HG02571 (cell line): Measurements from ENCODE around the gene PAM.

Experiments used
- ATAC-seq: cut with Tn5 transposase; IDR thresholded peaks from one replicate; pipeline ENCODE4 v1.9.1; 2021; ENCODE audit warnings: mild to moderate bottlenecking, moderate library complexity; ENCODE audit not compliant: unreplicated experiment

PAM gene

DNA sequence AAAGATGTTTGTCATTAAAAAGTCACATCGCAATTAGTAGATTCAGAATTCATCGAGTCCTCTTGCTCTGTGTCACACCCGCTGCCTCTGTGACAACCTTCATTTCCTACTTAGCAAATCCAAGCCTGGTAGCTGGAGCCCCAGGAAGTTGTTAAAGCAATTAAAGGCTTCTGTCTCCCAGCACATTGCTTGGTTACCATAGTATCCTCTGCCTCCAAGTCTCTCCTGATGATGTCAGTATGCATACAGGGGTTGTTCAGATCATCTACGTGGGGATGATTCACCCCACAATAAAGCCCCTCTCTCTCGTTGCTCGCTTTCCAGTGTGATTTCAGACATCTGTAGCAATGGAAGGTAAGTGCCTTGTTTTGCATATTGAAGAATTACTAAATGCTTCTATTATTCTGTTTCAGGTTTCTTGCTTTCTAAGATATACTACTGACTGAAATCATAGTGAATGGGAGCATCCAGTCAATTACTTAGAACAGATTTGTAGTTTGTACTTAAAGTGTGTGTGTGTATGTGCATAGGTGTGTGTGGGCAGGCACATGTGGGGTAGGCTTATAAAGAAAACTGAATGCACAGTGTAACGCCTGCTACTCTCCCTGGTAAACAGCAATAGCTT, 52.9 kb downstream of the PAM start:
- ATAC-seq, result no peak

DNA sequence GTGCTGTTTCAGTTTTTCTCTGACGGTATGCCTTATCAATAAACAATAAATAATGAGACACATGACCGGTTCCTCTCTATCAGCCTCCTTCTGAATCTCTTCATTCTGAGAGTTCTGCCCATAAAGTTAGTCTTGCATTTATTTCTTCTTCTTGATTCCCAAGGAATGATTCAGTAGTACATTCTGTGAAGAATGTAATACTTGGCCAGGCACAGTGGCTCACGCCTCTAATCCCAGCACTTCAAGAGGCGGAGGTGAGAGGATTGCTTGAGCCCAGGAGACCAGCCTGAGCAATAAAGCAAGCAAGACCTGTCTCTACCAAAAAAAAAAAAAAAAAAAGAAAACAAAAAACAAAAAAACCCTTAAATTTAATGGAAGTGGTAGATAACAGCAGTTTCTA, 53.9 kb downstream of the PAM start:
- ATAC-seq, result no peak

DNA sequence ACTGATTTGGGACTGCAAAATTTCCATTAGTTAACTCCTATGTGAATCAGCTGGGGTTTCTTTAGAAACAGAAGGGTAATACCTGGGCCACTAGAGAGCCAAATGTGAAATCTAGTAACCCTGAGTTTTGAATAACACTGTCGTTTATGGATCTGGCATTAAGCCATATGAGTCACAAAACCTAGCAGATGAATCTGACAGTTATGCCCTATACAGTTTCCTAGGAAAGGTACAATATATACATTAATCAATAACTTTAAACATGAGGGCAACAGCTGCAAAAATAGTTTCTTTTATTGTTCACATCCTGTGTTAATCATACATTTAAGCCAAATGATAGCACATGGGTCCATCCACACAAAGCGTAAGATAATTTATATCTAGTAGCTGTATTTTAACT, 56.9 kb downstream of the PAM start:
- ATAC-seq, result no peak

DNA sequence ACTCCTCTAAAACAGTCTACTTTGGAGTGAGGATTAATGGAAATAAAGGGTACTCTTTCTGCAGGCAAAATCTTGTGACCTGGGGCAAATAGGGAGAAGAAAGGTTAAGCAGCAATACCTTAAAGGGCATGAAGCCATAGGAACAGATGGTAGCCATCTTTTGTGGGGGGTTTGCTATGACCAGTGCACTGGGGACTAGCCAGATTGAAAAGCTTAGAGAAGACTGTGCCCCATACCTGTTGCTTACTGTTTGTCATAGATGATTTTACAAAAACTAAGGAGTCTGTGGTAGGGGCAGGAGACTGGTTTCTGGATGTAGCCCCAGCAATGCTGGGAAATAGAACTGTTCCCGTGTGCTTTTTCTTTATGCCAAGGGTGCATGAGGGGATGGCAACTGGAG, 58.6 kb downstream of the PAM start:
- no peak for ATAC-seq

DNA sequence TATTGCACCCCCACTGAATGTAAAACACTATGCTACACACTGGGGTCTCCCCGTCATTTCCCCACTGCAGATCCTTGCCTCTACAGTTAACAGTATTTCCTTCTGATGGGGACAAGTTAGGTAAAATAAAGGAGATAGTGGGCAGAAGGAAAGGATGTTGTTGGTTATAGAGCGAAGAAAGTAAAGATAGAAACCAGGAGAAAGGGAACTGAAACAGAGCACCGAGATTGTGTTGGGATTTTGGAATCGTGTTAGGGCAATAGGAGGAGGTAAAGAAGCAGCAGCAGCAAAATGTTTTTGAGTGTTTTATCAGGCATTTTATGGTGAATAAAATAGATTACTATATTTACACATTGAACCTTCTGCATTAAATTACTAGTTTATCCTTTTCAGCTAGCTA, 60.0 kb downstream of the PAM start:
- no peak for ATAC-seq

DNA sequence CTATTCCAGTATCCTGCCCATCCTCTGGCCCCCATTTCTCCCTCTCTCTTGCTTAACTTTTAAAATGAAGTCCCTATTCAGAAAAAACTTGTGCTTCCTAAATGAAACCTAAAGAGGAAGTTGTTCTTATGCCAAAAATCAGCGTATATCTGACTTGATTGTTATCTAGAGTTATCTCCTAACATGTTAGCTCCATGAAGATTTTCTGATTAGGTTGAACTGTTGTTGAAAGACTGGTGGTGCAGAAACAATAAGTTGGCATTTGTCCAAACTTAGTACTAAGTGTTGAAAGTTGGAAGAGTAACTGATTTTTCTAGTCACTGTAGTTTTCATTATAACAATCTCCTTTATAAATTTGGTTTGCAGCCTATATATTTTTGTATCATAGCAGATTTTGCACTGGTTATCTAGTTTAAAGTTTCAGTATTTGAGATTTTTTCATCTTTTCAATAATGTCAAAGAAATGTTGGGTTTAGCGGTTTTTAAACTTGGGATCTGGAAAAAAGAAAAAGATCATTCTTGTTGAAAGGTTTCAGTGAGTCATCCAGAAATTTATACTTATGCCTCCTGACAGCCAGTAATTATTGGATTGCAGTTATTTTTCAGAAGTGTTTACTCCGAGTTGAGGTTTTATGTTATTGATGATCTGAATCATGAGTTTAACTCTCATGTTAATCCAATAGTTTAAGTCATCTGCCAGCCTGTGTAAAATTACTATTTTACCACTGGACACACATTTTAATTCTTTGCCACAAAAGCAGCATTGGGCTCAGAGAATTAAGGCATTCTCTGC, 60.6 kb downstream of the PAM start:
- no peak for ATAC-seq

DNA sequence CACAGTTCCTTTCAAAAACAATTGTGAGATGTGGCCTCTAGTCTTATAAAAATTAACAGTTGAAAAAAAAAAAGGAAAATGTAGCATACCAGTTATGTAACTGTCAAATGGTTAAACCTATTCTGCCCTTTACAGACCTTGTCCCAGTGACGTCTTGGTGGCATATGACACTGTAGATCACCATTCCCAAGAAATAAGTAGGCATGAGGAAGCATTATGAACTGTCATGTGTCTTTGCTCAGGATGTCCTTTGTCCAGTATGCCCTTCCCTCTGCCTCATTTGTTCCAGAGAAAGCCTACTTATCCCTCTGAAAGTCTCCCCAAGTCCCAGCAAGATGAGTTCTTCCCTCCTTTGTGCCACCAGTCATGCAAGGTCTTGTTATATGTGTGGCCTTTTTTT, 63.2 kb downstream of the PAM start:
- ATAC-seq, result no peak

DNA sequence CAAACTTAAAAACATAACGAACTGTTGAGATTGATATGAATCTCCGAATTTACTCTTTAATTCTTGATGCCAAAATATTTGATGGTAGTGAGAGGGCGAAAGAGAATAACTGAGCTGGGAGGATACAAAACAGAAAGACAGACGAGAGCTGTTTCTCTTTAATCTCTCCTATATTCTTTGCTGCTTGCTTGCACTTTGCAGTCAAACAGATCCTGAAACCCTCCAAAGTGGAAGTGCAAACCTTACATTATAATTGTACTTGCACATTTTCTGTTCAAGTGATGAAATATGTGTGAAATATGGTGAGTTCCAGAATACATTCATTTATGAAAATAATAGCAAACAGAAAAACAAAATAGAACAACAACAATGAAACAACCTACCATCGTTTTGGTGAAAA, 63.8 kb downstream of the PAM start:
- no peak for ATAC-seq

DNA sequence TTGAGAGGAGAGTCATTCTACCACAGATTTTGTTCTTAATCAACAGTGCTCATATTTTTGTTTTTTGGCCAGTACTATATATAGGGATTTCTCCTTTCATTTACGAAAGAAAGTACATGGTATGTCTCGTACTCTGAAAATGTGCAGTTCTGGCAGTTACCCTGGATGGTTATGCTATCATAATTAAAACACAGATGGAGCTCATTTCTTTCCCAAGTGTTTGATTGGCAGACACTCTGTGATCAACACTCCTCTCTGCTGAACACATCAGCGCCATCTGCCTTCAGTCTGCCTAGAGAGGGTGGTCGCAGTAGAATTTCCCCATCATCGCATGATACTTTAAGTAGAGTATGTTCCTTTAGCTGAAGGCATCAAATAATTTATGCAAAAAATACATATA, 64.5 kb downstream of the PAM start:
- ATAC-seq, result no peak

DNA sequence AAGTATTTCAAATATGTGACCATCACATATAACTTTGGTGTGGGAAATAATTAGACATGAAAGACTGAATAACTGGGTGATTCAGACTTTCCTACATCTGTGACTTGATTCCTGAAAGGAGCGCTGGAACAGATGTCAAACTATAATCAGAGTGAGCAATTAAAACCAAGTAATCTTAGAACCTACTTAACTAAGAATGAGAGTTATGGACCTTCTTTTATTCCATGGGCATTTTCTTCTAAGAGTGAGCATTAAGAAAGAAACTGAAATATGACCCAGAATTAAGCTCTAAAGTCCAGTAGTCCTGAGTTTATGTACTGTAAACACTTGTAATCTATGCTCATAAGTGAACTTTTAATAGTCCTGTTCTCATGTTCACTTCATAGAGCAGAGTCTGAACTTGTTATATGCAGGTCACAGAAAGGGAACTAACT, 68.4 kb downstream of the PAM start:
- no peak for ATAC-seq

DNA sequence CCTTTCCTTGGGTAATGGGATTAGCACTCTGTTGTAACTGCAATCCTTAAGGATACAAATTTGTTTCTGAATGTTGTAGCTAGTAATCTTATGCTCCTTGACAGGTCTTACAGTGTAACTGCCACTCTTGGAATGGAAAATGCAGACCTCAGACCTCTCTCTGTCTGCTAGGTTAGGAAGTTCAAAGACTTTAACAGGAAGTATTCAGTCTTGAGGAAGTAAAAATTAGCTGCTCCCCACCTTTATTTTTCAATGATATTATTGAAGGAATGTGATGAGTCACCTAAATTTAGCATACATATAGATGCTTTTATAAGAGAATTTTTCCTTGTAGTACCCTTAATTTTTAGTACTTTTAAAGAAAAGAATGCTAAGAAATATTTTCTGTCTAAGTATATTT, 71.5 kb downstream of the PAM start:
- no peak for ATAC-seq

DNA sequence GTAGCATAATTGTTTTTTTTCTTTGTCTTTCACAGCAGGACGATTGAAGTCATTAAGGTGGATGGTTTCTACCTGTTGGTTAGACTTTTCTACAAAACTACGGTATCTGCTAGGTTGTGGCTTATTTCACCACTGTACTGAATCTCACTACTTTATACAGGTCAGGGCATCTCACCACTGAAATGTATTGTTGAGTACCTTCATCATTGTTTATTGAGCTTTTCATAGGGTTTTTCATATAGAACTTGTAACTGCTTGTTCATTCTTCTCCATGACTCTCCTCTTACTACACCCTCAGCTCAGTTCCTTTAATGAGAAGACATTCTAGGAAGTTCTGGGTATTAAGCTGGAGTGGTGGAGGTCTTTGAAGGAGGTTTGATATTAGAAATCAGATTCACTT, 75.1 kb downstream of the PAM start:
- ATAC-seq, result no peak

DNA sequence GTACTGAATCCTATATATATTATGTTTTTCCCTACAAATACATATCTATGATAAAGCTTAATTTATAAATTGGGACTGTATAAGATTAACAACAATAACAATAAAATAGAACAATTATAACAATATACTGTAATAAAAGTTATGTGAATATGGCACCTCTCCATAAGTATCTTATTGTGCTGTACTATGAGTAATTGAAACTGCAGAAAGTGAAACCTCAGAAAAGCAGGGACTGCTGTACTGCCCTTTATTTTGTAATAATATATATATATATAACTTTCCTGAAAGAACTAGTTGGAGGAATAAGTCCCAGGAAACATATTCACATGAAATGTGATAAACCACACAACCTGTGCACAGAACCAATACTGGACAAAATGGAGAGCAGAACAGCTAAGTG, 77.3 kb downstream of the PAM start:
- ATAC-seq, result no peak

DNA sequence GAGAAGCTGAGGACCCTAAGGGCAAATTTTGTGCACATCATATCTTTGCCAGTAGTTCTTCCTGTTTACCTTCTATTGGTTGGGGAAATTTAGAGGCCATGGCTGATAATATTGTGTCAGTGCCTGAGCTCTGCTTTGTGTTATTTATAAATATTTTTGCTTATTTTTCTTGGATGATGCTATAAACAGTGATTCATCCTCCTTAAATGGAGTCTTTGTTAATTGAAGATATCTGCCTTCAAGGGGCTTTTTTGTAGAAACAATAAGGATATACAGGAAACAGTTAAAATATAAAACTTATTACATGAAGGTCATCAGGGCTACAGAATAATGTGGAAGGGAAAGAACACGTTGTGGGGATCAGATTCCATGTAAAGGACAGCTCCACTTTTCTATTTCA, 78.0 kb downstream of the PAM start:
- ATAC-seq, result no peak

DNA sequence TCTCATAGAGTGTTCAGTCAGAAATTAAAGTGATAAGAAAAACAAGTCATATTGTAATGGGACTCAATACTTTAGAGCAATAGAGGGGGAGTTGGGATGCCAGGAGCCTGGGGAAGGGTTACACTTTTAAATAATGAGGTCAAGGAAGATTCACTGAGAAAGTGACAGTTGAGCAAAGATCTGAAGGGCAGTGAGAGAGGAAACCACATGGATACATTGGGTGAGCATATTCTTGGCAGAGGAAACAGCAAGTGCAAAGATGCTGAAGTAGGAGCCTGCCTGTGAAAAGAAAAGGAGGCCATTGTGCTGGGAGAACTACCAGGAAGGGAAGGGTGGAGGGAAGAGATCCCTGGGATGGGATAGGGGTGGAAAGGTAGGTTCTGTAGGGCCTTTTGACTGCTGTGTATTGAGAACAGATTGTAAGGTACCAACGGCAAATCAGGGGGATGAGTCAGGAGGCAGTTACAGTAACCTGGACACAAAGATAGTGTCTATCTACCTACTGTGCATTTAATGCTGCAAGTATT, 79.4 kb downstream of the PAM start:
- ATAC-seq, result no peak

DNA sequence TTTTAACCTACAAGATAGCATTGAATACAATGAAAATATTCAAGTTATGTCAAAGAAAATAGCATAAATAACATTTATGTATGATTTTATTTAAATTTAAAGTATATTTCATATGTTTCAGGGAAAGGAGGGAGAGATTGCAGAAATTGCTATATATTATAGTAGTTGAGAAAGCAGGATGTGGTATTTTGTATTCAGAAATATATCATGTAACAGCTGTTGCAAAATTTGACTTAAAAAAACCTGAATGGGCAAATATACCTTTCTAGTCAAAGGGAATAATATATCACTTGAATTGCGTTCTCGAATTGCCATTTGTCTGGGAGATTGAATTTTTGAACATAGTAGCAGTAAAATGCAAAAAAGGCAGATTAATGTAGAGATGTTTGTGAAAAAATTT, 80.6 kb downstream of the PAM start:
- ATAC-seq, result no peak

DNA sequence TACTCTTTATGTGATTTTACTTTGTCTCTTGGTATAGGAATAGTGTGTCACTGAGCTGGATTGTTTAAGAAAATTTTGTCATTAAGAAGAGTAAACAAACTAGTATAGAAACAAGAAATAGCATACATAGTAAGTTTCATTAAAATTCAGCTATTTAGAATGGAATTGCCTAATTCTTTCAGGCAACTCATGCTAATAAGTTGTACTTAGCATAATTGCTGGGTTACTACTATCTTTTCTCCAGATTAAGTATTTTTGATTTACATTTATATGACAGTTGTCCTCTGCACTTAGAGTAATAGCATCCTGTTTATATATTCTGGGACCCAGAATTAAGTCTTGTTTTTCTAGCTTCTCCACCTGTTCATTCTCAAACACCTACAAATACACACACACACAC, 85.9 kb downstream of the PAM start:
- ATAC-seq, result no peak

DNA sequence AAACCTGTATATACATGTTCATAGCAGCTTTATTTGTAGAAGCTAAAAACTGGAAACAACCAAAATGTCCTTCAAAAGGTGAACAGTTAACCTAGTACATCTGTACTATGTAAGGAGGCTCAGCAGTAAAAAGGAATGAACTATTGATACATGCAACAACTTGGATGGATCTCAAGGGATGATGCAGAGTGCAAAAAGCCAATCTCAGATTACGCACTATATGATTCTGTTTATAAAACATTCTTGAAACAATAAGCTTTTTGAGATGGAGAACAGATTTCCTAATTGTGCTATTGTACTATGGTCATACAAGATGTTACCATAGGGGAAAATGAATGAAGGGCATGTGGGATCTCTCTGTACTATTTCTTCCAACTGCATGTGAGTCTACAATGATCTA, 88.9 kb downstream of the PAM start:
- ATAC-seq, result no peak

DNA sequence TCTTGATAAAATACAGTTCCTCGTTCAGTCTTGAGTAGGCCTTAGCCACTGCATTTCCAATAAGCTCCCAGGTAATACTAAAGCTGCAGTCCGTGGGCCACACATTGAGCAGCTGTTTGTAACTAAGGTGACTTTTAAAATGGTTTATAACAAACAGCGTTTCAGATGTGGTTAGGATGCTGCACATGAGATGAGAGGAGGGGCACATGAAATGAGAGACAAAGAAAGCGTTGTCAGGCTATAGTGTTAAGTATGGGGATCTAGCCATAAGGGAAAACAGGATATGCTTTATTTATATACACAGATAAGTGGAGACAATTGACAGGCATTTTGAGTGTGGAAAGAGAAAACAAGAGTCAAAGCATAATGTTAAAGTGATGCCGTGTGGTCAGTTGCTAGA, 89.9 kb downstream of the PAM start:
- no peak for ATAC-seq

DNA sequence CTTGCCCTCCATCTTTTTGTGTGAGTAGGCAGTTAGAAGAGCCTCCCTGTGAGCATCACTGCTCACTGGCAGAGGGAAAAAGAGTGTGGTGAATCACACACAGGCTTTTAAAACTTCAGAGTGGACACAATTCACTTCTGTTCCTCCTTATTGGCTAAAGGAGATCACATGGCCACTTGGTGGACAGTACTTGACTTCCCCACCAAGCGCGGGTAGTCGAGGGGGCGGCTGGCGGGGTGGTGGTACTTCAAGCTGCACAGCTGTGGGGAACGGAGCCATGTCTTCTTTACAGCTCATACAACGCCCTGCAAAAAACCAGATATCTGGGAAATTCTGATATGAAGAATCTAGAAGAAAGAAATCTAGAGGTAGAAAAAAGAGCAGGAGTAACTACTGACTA, 95.4 kb downstream of the PAM start:
- ATAC-seq, result no peak

DNA sequence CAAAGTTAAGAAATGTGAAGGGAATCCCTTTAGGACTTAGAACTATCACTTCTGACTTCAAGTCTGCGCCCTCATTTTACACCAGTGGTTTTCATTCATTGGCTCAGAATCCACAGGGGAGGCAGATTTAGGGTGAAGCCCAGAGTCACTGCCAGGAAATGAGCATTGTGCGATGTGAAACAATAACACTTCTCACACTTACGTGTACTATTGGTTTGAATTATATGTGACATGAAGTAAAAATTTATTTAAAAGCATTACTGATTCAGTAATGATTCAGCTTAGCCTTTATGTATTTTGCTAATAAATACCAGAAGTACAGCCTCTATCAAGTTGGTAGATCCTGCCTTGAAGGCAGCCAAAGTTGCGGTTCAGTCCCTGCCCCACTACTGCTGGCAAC, 98.6 kb downstream of the PAM start:
- no peak for ATAC-seq

DNA sequence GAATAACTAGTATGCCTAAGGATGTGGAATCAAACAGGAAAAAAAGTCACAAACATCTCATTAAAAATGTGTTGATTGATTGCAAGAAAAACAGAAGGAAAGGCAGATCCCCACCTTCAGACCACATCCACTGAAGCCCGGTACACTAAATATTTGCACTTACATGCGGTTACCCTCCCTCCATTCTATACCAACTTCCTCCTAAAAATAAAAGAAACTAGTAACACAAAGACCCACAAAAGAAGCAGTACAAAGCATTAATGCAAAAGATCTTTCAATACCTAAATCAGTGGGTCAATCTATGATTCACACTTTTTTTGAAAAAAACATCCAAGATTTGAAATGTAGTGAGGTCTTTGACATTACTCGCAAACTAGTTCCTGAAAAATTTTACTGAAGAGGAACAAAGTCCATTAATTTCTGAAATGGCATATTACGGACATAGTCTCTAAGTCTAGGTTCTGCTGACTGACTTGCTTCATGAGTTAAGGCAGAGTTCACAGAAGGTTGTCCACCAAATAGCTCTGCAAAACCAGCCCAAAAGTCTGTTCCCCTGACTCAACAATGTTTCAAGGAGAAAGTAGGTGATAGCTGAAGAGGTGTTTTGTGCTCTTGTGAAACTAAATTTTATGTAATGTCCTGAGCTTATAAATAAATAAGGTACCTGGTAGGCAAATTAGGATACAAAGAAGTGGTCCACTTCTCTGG, 100.7 kb downstream of the PAM start:
- no peak for ATAC-seq
